Natural killer cell treated with Interleukin-12 subunit alpha and Interleukin-12 subunit beta and Interleukin-15 and Interleukin-18, amount 100 ng/mL, for 72 hours (primary cell): ENCODE data around the gene CCDC33. TPM values are rescaled to one million over a fixed set of nuclear protein-coding genes. Genes with fewer than 3 reads are reported as not detected.

Experiments used
- ATAC-seq, 2 donors: fragments of 150-1000 bp; cut with Tn5 transposase in 1 of 2; sonication (Bioruptor Pico), chemical (Tn5 transposase) in 1 of 2; 2 replicates each; pipeline ENCODE4 v1.10.0; 2021
- DNase-seq: peaks from one replicate; pipeline ENCODE4 v3.0.0; 2022; ENCODE audit warnings: low spot score
- H3K27ac Mint-ChIP-seq, 2 donors: 1 replicate in 1 of 2; 2 replicates in 1 of 2; pipeline ENCODE4 v1.8.0; 2022; ENCODE audit warnings: mixed read lengths in 2 of 2, mild to moderate bottlenecking in 1 of 2, moderate library complexity in 1 of 2
- H3K27me3 Mint-ChIP-seq, 2 donors: 1 replicate in 1 of 2; 2 replicates in 1 of 2; pipeline ENCODE4 v1.8.0; 2022; ENCODE audit warnings: mixed read lengths in 2 of 2
- H3K36me3 Mint-ChIP-seq: one replicate; pipeline ENCODE4 v1.8.0; 2022; ENCODE audit warnings: mixed read lengths
- H3K4me1 Mint-ChIP-seq, 2 donors: 1 replicate in 1 of 2; 2 replicates in 1 of 2; pipeline ENCODE4 v1.8.0; 2022; ENCODE audit warnings: low read depth in 2 of 2, mixed read lengths in 2 of 2, mild to moderate bottlenecking in 1 of 2
- H3K4me3 Mint-ChIP-seq: one replicate; pipeline ENCODE4 v1.8.0; 2022; ENCODE audit warnings: mixed read lengths
- H3K9me3 Mint-ChIP-seq: 2 replicates; pipeline ENCODE4 v1.8.0; 2022; ENCODE audit warnings: mixed read lengths
- total RNA-seq, 2 donors: library from RNA; stranded (reverse); gene quantifications; one replicate each; pipeline ENCODE4 v1.2.3, GENCODE V29; 2022

Gene CCDC33
- total RNA-seq, 2 donors from 2014 or later: not detected

- ATAC-seq (no peak), DNase-seq (no peak)
- no peak overlapping the region for H3K27ac Mint-ChIP-seq
- H3K4me1 Mint-ChIP-seq: no peaks in the 10 kb centered on the region
- H3K36me3 Mint-ChIP-seq: no peaks in the 10 kb centered on the region
- no peaks in the 10 kb centered on the region for H3K9me3 Mint-ChIP-seq
- H3K27me3 Mint-ChIP-seq: peaks cover 30 to 31% of the 10 kb centered on the region in 2 donors
- H3K4me3 Mint-ChIP-seq: no peak overlapping the region
Measured at GRCh38 chr15:74303741-74304309, 67.7 kb downstream of the CCDC33 start.

GRCh38 chr15:74304431-74304830, 68.3 kb downstream of the CCDC33 start:
- H3K4me3 Mint-ChIP-seq: no peak overlapping the region
- no peak for ATAC-seq
- no peaks in the 10 kb centered on the region for H3K9me3 Mint-ChIP-seq
- DNase-seq: no peak
- no peaks in the 10 kb centered on the region for H3K4me1 Mint-ChIP-seq
- H3K36me3 Mint-ChIP-seq: no peaks in the 10 kb centered on the region
- H3K27ac Mint-ChIP-seq: no peak overlapping the region
- peaks cover 29 to 31% of the 10 kb centered on the region in 2 donors for H3K27me3 Mint-ChIP-seq

GRCh38 chr15:74305687-74306086, 69.6 kb downstream of the CCDC33 start:
- DNase-seq (no peak), ATAC-seq (no peak)
- H3K36me3 Mint-ChIP-seq: no peaks in the 10 kb centered on the region
- peaks cover 16 to 21% of the 10 kb centered on the region in 2 donors for H3K27me3 Mint-ChIP-seq
- H3K27ac Mint-ChIP-seq: no peak overlapping the region
- no peaks in the 10 kb centered on the region for H3K4me1 Mint-ChIP-seq
- H3K4me3 Mint-ChIP-seq: no peak overlapping the region
- H3K9me3 Mint-ChIP-seq: no peaks in the 10 kb centered on the region

- no peaks in the 10 kb centered on the region for H3K36me3 Mint-ChIP-seq
- H3K9me3 Mint-ChIP-seq: no peaks in the 10 kb centered on the region
- peaks cover 13 to 19% of the 10 kb centered on the region in 2 donors for H3K27me3 Mint-ChIP-seq
- H3K27ac Mint-ChIP-seq: no peak overlapping the region
- no peak for DNase-seq
- ATAC-seq: no peak
- no peaks in the 10 kb centered on the region for H3K4me1 Mint-ChIP-seq
- no peak overlapping the region for H3K4me3 Mint-ChIP-seq
Measured at GRCh38 chr15:74306781-74307217, 70.7 kb downstream of the CCDC33 start.

GRCh38 chr15:74307827-74308811, 72.0 kb downstream of the CCDC33 start:
- no peak overlapping the region for H3K27ac Mint-ChIP-seq
- no peak overlapping the region for H3K4me3 Mint-ChIP-seq
- ATAC-seq (peak in 1 of 2 donors; percentile 14), DNase-seq (no peak)
- H3K4me1 Mint-ChIP-seq: no peaks in the 10 kb centered on the region
- H3K27me3 Mint-ChIP-seq: peaks cover 6 to 16% of the 10 kb centered on the region in 2 donors
- no peaks in the 10 kb centered on the region for H3K36me3 Mint-ChIP-seq
- no peaks in the 10 kb centered on the region for H3K9me3 Mint-ChIP-seq

GRCh38 chr15:74311734-74312444, 75.8 kb downstream of the CCDC33 start:
- Mint-ChIP-seq H3K4me1 (peaks cover 13 to 14% of the 10 kb centered on the region in 2 donors), H3K27ac (no peak overlapping the region), H3K9me3 (no peaks in the 10 kb centered on the region), H3K27me3 (no peaks in the 10 kb centered on the region), H3K36me3 (no peaks in the 10 kb centered on the region), H3K4me3 (no peak overlapping the region)
- DNase-seq: no peak
- no peak for ATAC-seq

- ATAC-seq (no peak), DNase-seq (no peak)
- H3K4me3 Mint-ChIP-seq: no peak overlapping the region
- no peaks in the 10 kb centered on the region for H3K9me3 Mint-ChIP-seq
- H3K4me1 Mint-ChIP-seq: peaks cover 13 to 17% of the 10 kb centered on the region in 2 donors
- no peaks in the 10 kb centered on the region for H3K36me3 Mint-ChIP-seq
- H3K27me3 Mint-ChIP-seq: no peaks in the 10 kb centered on the region
- no peak overlapping the region for H3K27ac Mint-ChIP-seq
Measured at GRCh38 chr15:74312445-74313007, 76.4 kb downstream of the CCDC33 start.

GRCh38 chr15:74313889-74314288, 77.8 kb downstream of the CCDC33 start:
- DNase-seq: no peak
- Mint-ChIP-seq H3K4me1 (peaks cover 13 to 17% of the 10 kb centered on the region in 2 donors), H3K9me3 (no peaks in the 10 kb centered on the region), H3K36me3 (no peaks in the 10 kb centered on the region), H3K4me3 (no peak overlapping the region), H3K27me3 (no peaks in the 10 kb centered on the region), H3K27ac (no peak overlapping the region)
- ATAC-seq: no peak

GRCh38 chr15:74314795-74315438, 78.8 kb downstream of the CCDC33 start:
- no peaks in the 10 kb centered on the region for H3K27me3 Mint-ChIP-seq
- DNase-seq (no peak), ATAC-seq (peak in 1 of 2 donors; percentile 51)
- peaks cover 13 to 17% of the 10 kb centered on the region in 2 donors for H3K4me1 Mint-ChIP-seq
- H3K27ac Mint-ChIP-seq: peak overlapping the region; percentile 53 to 73
- H3K9me3 Mint-ChIP-seq: no peaks in the 10 kb centered on the region
- peak overlapping the region; percentile 69 for H3K4me3 Mint-ChIP-seq
- no peaks in the 10 kb centered on the region for H3K36me3 Mint-ChIP-seq

- Mint-ChIP-seq H3K27ac (peak overlapping the region; percentile 53 to 73), H3K9me3 (no peaks in the 10 kb centered on the region), H3K4me1 (peaks cover 13 to 17% of the 10 kb centered on the region in 2 donors), H3K27me3 (no peaks in the 10 kb centered on the region), H3K4me3 (peak overlapping the region; percentile 69), H3K36me3 (no peaks in the 10 kb centered on the region)
- DNase-seq (no peak), ATAC-seq (peak; percentile 25 to 64)
Measured at GRCh38 chr15:74315626-74316025, 79.5 kb downstream of the CCDC33 start.

- no peak for DNase-seq
- Mint-ChIP-seq H3K36me3 (no peaks in the 10 kb centered on the region), H3K27me3 (no peaks in the 10 kb centered on the region), H3K4me3 (no peak overlapping the region), H3K27ac (peak overlapping the region in 1 of 2 donors; percentile 73), H3K9me3 (no peaks in the 10 kb centered on the region), H3K4me1 (peaks cover 13 to 17% of the 10 kb centered on the region in 2 donors)
- no peak for ATAC-seq
Measured at GRCh38 chr15:74316141-74316540, 80.0 kb downstream of the CCDC33 start.

- H3K4me3 Mint-ChIP-seq: no peak overlapping the region
- no peaks in the 10 kb centered on the region for H3K27me3 Mint-ChIP-seq
- peaks cover 13 to 17% of the 10 kb centered on the region in 2 donors for H3K4me1 Mint-ChIP-seq
- no peaks in the 10 kb centered on the region for H3K36me3 Mint-ChIP-seq
- ATAC-seq (no peak), DNase-seq (no peak)
- no peak overlapping the region for H3K27ac Mint-ChIP-seq
- H3K9me3 Mint-ChIP-seq: no peaks in the 10 kb centered on the region
Measured at GRCh38 chr15:74317820-74318375, 81.8 kb downstream of the CCDC33 start.
